ENCODE data around the gene INSR. TPM values are rescaled to one million over a fixed set of nuclear protein-coding genes. Genes with fewer than 3 reads are reported as not detected.

Gene INSR
- total RNA-seq, 1 donor, result 52.8 TPM

DNA sequence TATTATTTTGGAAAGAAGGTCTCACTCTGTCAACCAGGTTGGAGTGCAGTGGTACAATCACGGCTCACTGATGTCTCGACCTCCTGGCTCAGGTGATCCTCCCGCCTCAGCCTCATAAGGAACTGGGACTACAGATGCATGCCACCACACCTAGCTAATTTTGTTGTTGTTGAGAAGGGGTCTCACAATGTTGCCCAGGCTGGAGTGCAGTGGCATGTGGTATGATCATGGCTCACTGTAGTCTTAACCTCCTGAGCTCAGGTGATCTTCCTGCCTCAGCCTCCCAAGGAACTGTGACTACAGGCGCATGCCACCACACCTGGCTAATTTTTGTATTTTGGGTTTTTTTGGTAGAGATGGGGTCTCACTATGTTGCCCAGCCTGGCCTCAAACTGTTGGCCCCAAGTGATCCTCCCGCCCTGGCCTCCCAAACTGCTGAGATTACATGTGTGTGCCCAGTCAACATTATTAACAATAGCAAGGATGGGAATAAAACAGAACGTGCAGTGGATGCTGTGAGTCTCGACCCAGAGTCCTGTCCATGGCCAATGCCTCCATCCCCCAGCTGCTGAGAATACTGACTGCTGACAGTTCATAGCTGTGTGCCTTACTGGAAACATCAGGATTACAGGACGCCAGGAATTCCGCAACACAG is 230.3 kb downstream of the INSR start:
- no peak for DNase-seq (ENCODE audit: low read depth in 2 of 3, low spot score in 2 of 3)

DNA sequence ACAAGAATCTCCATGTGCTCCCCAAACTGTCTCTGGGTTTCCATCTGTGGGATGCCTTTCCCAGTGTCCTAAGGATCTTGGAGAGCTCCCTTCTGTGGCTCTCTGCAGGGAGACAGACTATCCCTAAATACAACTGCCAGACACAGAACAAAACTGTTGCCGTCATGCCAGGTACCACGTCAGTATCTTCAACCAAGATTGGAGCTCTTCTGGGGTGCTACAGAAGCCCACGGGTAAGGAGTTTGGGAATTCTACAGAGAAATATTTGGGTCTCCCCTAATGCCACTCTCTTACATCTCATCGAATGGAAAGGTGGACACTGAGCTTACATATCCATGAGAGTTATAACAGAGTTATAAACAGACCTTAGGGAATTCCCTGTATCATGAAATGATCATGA is 230.9 kb downstream of the INSR start:
- no peak for DNase-seq (ENCODE audit: low read depth in 2 of 3, low spot score in 2 of 3)

Other genes starting within 250 kb of the INSR start
- not detected for gene MBD3L2, start 245.1 kb downstream of the INSR start, total RNA-seq
- not detected for gene MBD3L3, start 235.7 kb downstream of the INSR start, total RNA-seq
- 11.0 TPM for gene ZNF557, start 224.7 kb downstream of the INSR start, total RNA-seq
- gene ARHGEF18, start 54.5 kb upstream of the INSR start, total RNA-seq, result 40.4 TPM
- gene PEX11G, start 194.6 kb upstream of the INSR start, total RNA-seq, result 4.8 TPM
- 25.6 TPM for gene ZNF358, start 221.7 kb upstream of the INSR start, total RNA-seq
- gene MCOLN1, start 228.2 kb upstream of the INSR start, total RNA-seq, result 8.9 TPM
- gene PNPLA6, start 241.3 kb upstream of the INSR start, total RNA-seq, result 109 TPM

All from hematopoietic multipotent progenitor cell (in vitro differentiated cells).